Activated CD8-positive, alpha-beta memory T cell treated with anti-CD3 and anti-CD28 coated beads for 36 hours (primary cell): ENCODE measurements around the gene KRTAP4-6. TPM values are rescaled to one million over a fixed set of nuclear protein-coding genes. Genes with fewer than 3 reads are reported as not detected.
"Not testable (repeated sequence)": the region's sequence is repeated elsewhere in the genome, so short reads cannot be mapped to it uniquely, and the experiment has no call there.

Experiments
- CTCF ChIA-PET: fragments of 350-600 bp; sonication (Branson Sonifier 250); formaldehyde crosslinking; loops from one replicate; lab custom pipeline; 2021; ENCODE audit warnings: antibody characterized with exemption; lab: Charles Lee
- POLR2A ChIA-PET: fragments of 350-600 bp; sonication (Branson Sonifier 250); formaldehyde crosslinking; loops from one replicate; lab custom pipeline; 2021; ENCODE audit warnings: antibody characterized with exemption; lab: Charles Lee
- total RNA-seq, 2 experiments: library from RNA; stranded (reverse); gene quantifications; one replicate each; pipeline ENCODE4 v1.2.3, GENCODE V29; 2021

The KRTAP4-6 gene
- total RNA-seq, 2 experiments from 2014 or later, result not detected

DNA sequence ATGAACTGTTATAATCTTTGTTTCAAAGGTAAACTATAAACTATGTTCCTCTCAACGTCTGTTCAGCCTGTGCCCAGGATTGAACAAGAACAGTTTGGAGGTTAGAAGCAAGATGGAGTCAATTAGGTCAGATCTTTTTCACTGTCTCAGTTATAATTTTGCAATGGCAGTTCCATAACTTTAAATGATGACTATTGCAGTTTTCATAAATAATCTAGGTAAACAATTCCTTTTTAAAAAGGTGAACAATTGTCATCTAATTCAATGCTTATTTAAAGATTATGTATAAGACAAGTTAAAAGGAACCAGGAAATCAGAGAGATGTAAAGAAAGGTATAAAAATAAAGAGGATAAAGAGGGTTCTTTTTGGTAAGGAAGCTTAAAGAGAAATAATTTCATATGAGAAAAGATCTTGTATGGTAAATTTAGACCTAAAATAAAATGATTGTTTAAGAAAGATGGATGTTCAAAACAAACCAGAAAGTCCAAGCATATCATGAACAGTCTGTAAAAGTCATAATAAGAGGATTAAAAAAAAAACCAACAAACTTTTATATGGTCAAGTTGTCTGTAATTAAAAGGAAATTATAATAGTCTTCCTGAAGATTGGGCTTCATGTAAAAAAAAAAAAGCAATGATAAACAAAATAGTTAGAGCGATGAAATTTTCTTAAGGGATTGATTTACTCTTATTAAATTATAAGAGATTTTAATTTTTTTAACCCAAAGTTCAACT is 29.0 kb downstream of the KRTAP4-6 start:
- ChIA-PET POLR2A (no interaction called here), CTCF (no interaction called here)

DNA sequence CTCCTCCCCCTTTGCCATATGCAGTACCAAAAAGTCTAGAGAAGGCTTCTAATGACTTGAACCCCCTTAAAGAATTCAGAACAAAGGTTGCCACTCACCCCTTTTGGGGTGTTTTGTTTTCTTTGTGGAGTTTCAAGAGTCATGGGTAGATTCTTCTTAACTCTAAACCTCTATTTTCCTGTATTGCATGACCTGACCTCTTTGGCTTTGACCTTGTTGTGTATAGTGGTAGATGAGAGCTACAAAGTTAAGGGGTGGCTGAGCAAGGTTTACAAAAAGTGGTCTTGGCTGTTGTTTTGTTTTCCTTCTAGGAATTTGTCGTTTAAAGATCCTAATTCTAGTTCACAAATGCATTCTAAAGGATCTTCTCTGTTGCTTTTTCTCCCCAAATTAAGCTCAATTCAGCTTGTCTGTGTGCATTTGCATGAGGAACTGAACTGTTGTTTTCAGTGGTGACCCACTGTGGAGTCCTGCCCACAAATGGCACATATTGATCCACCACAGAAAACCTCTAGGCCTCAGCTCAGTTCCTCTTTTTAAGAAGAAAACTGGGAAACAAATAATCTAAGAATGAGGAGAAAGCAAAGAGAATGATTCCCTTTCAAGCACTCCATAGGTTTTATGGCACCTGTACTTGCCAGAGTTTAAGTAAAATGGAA is 31.5 kb downstream of the KRTAP4-6 start:
- POLR2A ChIA-PET, result not testable (repeated sequence)

DNA sequence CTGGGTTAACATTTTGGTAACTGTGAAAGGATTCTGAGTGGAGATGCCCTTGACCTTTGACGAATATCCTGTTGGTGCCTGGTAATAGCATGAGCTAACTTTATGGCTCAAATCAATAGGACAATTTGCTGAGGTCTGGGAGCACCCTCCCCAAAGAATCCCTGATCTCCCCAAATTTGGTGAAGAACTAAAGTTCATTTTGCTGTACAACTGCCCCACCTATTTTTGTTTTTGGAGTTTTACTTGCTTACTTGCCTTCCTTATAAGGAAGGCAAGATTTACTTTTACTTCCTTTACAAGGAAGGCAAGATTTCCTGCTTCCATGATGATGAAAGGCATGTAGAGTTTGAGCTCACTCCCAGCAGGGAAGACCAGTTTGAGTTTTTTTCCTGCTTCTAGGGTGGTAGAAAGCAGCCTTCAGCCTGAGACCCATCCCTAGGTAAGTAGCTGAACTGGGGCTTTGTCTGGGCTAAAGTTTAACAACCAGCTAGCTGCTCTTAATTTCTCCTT is 32.3 kb downstream of the KRTAP4-6 start:
- POLR2A ChIA-PET, result no interaction called here

More for the DNA sequence above, 31.5 kb downstream of the KRTAP4-6 start:
- CTCF ChIA-PET, result not testable (repeated sequence)

DNA sequence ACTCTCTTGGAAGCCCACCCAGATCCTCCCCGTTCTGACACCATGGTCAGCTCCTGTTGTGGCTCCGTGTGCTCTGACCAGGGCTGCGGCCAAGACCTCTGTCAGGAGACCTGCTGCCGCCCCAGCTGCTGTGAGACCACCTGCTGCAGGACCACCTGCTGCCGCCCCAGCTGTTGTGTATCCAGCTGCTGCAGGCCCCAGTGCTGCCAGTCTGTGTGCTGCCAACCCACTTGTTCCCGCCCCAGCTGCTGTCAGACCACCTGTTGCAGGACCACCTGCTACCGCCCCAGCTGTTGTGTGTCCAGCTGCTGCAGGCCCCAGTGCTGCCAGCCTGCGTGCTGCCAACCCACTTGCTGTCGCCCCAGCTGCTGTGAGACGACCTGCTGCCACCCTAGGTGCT is 35.0 kb downstream of the KRTAP4-6 start, which contains the start of gene KRTAP4-9:
TSS of gene KRTAP4-9 (plus strand) at position 43 of the 400 bp plus-strand sequence. CDS start at position 43, 0 bp downstream.
- CTCF ChIA-PET, POLR2A ChIA-PET: not testable (repeated sequence)

More for the DNA sequence above, 32.3 kb downstream of the KRTAP4-6 start:
- CTCF ChIA-PET, result no interaction called here

- POLR2A ChIA-PET, CTCF ChIA-PET: not testable (repeated sequence)
These were observed 35.8 kb downstream of the KRTAP4-6 start for GRCh38 chr17:41104386-41105038.

- POLR2A ChIA-PET, result no interaction called here
- CTCF ChIA-PET, result no interaction called here
These were observed 36.4 kb downstream of the KRTAP4-6 start for GRCh38 chr17:41103896-41104295.

- ChIA-PET POLR2A (no interaction called here), CTCF (no interaction called here)
These were observed 38.6 kb downstream of the KRTAP4-6 start, which contains the start of gene KRTAP4-16 for GRCh38 chr17:41101586-41102259. Gene KRTAP4-16 (minus strand): TSS chr17:41102209. CDS start chr17:41102209, 0 bp downstream.

DNA sequence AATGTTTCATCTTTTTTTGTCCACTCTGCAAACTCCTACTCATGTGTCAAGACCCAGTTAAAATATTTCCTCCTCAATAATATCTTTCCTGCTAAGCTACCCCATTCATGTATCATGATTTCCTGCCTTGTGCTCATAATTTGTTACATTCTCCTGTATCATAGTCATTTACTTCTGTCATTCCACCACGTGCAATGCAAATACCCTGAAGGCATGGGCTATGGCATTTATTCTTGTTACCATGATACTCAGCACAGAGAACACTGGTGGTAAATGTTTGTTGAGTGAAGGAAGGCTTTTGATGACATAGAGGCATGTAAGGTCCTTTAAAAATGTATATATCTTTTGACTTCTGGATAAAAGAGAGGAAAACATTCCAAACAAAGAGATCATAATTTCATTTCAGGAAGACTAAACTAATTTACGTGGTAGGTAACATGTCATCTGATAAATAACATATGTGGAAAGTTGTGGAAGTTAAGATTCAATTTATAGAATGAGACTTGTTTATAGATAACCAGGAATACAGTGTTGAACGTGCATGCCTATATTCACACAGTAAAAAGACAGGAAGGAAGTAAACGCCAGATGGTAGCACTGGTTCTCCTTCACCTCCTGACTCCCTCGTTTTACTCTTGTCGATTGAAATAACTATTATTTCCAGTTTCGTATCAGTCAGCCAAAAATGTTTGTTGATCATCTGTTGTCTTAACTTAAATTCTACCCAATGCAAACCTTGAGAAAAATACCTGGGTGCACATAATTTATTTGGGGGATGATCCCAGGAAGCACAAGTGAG is 40.5 kb downstream of the KRTAP4-6 start:
- POLR2A ChIA-PET, CTCF ChIA-PET: not testable (repeated sequence)

GRCh38 chr17:41098481-41098880 is 41.9 kb downstream of the KRTAP4-6 start:
- ChIA-PET CTCF (no interaction called here), POLR2A (no interaction called here)

DNA sequence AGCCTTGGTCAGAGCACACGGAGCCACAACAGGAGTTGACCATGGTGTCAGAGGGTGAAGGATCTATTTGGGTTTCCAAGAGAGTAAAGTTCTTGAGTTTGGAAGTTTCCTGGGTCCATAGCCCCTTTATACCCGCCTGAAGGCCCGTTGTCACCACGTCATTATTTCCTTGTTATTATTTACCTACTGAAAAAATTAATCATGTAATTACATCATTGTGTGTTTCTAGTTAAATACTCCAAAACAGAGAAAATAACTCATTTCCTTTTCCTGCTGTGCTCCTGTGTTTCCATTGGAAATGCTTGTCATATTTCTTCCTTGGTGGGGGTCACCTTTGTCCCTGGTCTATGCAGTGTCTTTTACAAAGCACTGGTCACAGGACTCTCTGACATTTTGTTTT is 42.3 kb downstream of the KRTAP4-6 start, which contains the start of gene KRTAP4-8:
TSS of gene KRTAP4-8 (minus strand) at position 101 of the 400 bp plus-strand sequence. CDS start at position 43, 58 bp downstream.
- POLR2A ChIA-PET, result no interaction called here
- CTCF ChIA-PET, result no interaction called here

- CTCF ChIA-PET, result no interaction called here
- POLR2A ChIA-PET, result no interaction called here
These were observed 44.3 kb downstream of the KRTAP4-6 start for GRCh38 chr17:41096055-41096454.

Other genes with a start within 250 kb of the KRTAP4-6 start
- gene KRT23, start 202.9 kb downstream of the KRTAP4-6 start, total RNA-seq, result not detected
- not detected for gene KRT39, start 173.6 kb downstream of the KRTAP4-6 start, total RNA-seq
- not detected for gene KRT40, start 156.2 kb downstream of the KRTAP4-6 start, total RNA-seq
- not detected for gene KRTAP3-3, start 146.4 kb downstream of the KRTAP4-6 start, total RNA-seq
- gene KRTAP3-2, start 140.6 kb downstream of the KRTAP4-6 start, total RNA-seq, result not detected
- gene KRTAP3-1, start 131.4 kb downstream of the KRTAP4-6 start, total RNA-seq, result not detected
- not detected for gene KRTAP1-5, start 113.3 kb downstream of the KRTAP4-6 start, total RNA-seq
- not detected for gene KRTAP1-4, start 110.3 kb downstream of the KRTAP4-6 start, total RNA-seq
- gene KRTAP1-3, start 105.7 kb downstream of the KRTAP4-6 start, total RNA-seq, result not detected
- not detected for gene KRTAP1-1, start 99.1 kb downstream of the KRTAP4-6 start, total RNA-seq
- gene KRTAP2-1, start 93.2 kb downstream of the KRTAP4-6 start, total RNA-seq, result not detected
- not detected for gene KRTAP2-2, start 85.3 kb downstream of the KRTAP4-6 start, total RNA-seq
- not detected for gene KRTAP2-3, start 80.4 kb downstream of the KRTAP4-6 start, total RNA-seq
- gene KRTAP2-4, start 74.7 kb downstream of the KRTAP4-6 start, total RNA-seq, result not detected
- not detected for gene KRTAP4-7, start 56.4 kb downstream of the KRTAP4-6 start, total RNA-seq
- not detected for gene KRTAP4-8, start 42.4 kb downstream of the KRTAP4-6 start, total RNA-seq
- gene KRTAP4-16, start 38.3 kb downstream of the KRTAP4-6 start, total RNA-seq, result not detected
- not detected for gene KRTAP4-9, start 35.2 kb downstream of the KRTAP4-6 start, total RNA-seq
- not detected for gene KRTAP4-11, start 22.2 kb downstream of the KRTAP4-6 start, total RNA-seq
- not detected for gene KRTAP4-12, start 16.4 kb downstream of the KRTAP4-6 start, total RNA-seq
- gene KRTAP4-5, start 9.3 kb upstream of the KRTAP4-6 start, total RNA-seq, result not detected
- not detected for gene KRTAP4-4, start 20.2 kb upstream of the KRTAP4-6 start, total RNA-seq
- gene KRTAP4-3, start 27.7 kb upstream of the KRTAP4-6 start, total RNA-seq, result not detected
- not detected for gene KRTAP4-2, start 37.7 kb upstream of the KRTAP4-6 start, total RNA-seq
- gene KRTAP4-1, start 44.4 kb upstream of the KRTAP4-6 start, total RNA-seq, result not detected
- gene KRTAP9-1, start 49.3 kb upstream of the KRTAP4-6 start, total RNA-seq, result not detected
- gene KRTAP9-2, start 86.1 kb upstream of the KRTAP4-6 start, total RNA-seq, result not detected
- not detected for gene KRTAP9-3, start 91.9 kb upstream of the KRTAP4-6 start, total RNA-seq
- not detected for gene KRTAP9-8, start 97.5 kb upstream of the KRTAP4-6 start, total RNA-seq
- gene KRTAP9-4, start 109.1 kb upstream of the KRTAP4-6 start, total RNA-seq, result not detected
- not detected for gene KRTAP9-9, start 114.8 kb upstream of the KRTAP4-6 start, total RNA-seq
- gene KRTAP9-6, start 124.8 kb upstream of the KRTAP4-6 start, total RNA-seq, result not detected
- not detected for gene KRTAP9-7, start 135.2 kb upstream of the KRTAP4-6 start, total RNA-seq
- gene KRTAP29-1, start 162.3 kb upstream of the KRTAP4-6 start, total RNA-seq, result not detected
- not detected for gene KRTAP16-1, start 168.8 kb upstream of the KRTAP4-6 start, total RNA-seq
- gene KRTAP17-1, start 175.2 kb upstream of the KRTAP4-6 start, total RNA-seq, result not detected
- gene KRT33A, start 210.3 kb upstream of the KRTAP4-6 start, total RNA-seq, result not detected
- gene KRT33B, start 229.3 kb upstream of the KRTAP4-6 start, total RNA-seq, result not detected
- not detected for gene KRT34, start 241.8 kb upstream of the KRTAP4-6 start, total RNA-seq